ENCODE results near the gene SDCCAG8. TPM values are rescaled to one million over a fixed set of nuclear protein-coding genes. Genes with fewer than 3 reads are reported as not detected.
A peak's percentile ranks its signal among the peaks of the same experiment; 100 is the strongest.

SDCCAG8 gene
- total RNA-seq, 2 donors from 2014 or later: 18.4 to 18.8 TPM

DNA sequence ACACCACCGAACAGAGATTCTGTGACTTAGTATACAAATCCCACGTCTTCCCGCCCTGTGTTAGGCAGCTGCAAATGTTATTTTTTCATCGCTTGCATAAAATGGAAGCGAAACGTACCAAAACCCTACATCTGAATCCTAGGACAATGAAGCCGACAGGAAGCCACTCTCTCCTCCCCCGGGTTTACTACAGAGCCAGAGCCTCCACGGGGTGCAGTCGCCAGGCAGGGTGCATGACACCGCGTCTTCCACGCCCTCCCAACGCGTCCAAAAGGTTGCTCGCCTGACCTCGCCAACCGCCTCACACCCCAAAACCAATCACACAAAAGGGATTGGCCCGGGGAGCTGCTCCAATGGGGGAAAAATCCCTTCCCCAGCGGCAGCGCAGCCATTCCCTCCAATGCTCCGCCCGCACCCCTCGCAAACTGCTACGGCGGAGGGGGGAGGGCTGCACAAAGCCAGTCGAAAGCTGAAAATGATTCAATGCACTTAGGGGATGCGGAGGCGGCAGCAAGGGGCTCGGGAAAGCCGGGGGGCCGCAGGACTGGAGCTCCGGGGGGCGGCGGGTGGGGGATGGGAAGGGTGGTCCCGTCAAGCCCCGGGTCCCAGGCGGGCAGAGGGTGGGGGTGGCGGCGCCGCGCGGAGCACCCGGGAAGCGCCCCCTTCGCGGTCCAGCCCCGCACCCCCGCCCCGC lies 1.5 kb upstream of the SDCCAG8 start:
- no peaks in the 10 kb centered on the region for H3K36me3 ChIP-seq
- H3K27me3 ChIP-seq: no peaks in the 10 kb centered on the region
- peak overlapping the region; percentile 82 for H3K4me3 ChIP-seq
- no peaks in the 10 kb centered on the region for H3K9me3 ChIP-seq
- H3K9ac ChIP-seq (ENCODE audit: low read depth in 2 of 2, low read length in 2 of 2): peak overlapping the region; percentile 81 to 88
- peaks cover 6% of the 10 kb centered on the region for H3K4me1 ChIP-seq
- H3K27ac ChIP-seq: peak overlapping the region; percentile 95
- TF ChIP-seq, protein P1, sequence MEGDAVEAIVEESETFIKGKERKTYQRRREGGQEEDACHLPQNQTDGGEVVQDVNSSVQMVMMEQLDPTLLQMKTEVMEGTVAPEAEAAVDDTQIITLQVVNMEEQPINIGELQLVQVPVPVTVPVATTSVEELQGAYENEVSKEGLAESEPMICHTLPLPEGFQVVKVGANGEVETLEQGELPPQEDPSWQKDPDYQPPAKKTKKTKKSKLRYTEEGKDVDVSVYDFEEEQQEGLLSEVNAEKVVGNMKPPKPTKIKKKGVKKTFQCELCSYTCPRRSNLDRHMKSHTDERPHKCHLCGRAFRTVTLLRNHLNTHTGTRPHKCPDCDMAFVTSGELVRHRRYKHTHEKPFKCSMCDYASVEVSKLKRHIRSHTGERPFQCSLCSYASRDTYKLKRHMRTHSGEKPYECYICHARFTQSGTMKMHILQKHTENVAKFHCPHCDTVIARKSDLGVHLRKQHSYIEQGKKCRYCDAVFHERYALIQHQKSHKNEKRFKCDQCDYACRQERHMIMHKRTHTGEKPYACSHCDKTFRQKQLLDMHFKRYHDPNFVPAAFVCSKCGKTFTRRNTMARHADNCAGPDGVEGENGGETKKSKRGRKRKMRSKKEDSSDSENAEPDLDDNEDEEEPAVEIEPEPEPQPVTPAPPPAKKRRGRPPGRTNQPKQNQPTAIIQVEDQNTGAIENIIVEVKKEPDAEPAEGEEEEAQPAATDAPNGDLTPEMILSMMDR (IDR thresholded peaks at IDR 0.05): no peak
- intact Hi-C loops (cut with DNase I): no loop called here
- peak; percentile 69 for DNase-seq

DNA sequence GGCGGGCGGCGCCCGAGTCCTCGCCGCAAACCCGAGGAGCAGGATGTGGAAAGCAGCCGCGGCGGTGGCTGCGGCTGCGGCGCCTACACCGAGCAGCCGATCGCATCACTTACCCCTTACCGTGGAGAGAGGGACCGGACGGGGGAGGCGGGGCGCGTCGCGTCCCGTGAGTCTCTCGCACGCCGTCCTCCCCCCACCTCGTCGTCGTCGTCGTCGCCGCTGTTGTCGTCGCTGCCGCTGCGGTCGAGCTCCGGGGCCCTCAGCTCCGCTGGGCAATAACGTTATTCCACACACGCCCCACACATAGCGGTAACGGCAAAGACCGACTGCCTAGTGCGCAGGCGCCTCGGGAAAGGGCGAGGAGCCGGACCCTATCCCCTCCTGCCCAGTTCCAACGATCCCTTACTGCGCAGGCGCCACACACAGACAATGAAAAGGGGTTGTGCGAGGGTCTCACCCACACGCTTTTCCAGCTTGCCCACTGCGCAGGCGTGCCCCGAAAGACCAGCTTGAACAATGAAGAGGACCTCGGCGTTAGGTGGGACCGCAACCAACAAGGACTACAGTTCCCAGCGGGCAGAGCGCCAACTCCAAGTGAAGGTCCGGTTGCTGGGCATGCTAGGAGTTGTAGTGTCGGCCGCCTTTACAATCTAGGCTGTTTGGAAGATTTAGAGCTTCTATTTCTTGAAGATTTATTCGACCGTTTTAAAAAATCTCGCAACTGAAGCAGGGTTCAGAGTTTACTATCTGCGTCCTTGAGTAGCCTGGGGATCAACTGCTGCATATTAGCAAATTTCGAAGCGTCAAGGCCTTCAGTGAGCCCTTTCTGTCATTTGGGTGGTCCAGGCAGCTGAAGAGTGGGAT lies 682 bp upstream of the SDCCAG8 start, which contains the start of gene CEP170:
CEP170 (minus strand) TSS at position 355 of the 864 bp plus-strand sequence. CDS start 30,001 bp downstream, outside the sequence.
- no peaks in the 10 kb centered on the region for H3K36me3 ChIP-seq
- no peaks in the 10 kb centered on the region for H3K9me3 ChIP-seq
- H3K4me3 ChIP-seq: peak within 1 kb of the TSS; percentile 82
- DNase-seq: peak; percentile 90
- H3K27ac ChIP-seq: peak within 1 kb of the TSS; percentile 95
- H3K9ac ChIP-seq (ENCODE audit: low read depth in 2 of 2, low read length in 2 of 2): peak within 1 kb of the TSS; percentile 81 to 98
- H3K4me1 ChIP-seq: peaks cover 6% of the 10 kb centered on the region
- TF ChIP-seq, protein P1 (IDR thresholded peaks at IDR 0.05): no peak
- intact Hi-C loops (cut with DNase I): no loop called here
- no peaks in the 10 kb centered on the region for H3K27me3 ChIP-seq

DNA sequence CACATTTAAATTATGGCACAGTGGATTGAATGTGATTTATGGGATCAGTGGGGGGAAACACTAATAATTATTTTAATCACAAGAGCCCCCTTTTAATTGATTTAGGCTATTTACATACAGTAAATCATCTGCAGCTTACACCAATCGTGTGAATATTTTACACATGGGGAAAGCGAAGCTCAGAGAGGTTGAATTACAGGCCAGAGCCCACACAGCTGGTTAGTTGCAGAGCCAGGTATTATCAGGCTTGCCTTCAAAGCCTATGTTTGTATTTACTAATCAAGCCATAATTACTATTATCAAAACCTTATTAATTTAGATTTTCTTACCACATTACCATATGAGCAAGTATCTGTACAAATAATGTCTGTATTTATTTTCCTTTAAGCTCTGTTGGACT lies 749 bp downstream of the SDCCAG8 start:
- Histone ChIP-seq H3K27ac (peak overlapping the region; percentile 95), H3K9me3 (no peaks in the 10 kb centered on the region), H3K4me3 (peak overlapping the region; percentile 82), H3K36me3 (no peaks in the 10 kb centered on the region), H3K27me3 (no peaks in the 10 kb centered on the region), H3K9ac (ENCODE audit: low read depth in 2 of 2, low read length in 2 of 2) (peak overlapping the region in 1 of 2 donors; percentile 98), H3K4me1 (peaks cover 6% of the 10 kb centered on the region)
- intact Hi-C loops (cut with DNase I): no loop called here
- DNase-seq: no peak
- TF ChIP-seq, protein P1 (IDR thresholded peaks at IDR 0.05): no peak

DNA sequence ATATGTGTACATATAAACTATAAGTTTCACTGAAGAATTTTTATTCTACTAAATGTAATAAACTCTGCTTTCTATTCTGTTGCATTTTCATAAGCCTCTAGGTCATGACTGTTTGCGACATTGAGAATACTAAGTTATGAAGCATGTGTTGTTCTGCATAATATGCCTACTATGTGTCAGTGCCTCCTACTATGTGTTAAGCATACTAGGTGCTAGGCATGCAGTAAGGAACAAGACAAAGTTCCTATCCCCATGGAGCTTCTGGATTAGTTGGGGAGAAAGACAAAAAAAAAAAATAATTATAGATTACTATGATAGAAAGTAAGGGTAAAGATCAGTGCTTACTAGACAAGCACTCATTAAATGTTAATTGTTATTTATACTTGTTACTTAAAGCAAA lies 1.3 kb downstream of the SDCCAG8 start:
- intact Hi-C loops (cut with DNase I): no loop called here
- no peak overlapping the region for H3K27ac ChIP-seq
- H3K27me3 ChIP-seq: no peaks in the 10 kb centered on the region
- no peak overlapping the region for H3K4me3 ChIP-seq
- TF ChIP-seq, protein P1 (IDR thresholded peaks at IDR 0.05): no peak
- H3K4me1 ChIP-seq: peaks cover 6% of the 10 kb centered on the region
- DNase-seq: no peak
- H3K9me3 ChIP-seq: no peaks in the 10 kb centered on the region
- H3K9ac ChIP-seq (ENCODE audit: low read depth in 2 of 2, low read length in 2 of 2): no peak overlapping the region
- H3K36me3 ChIP-seq: no peaks in the 10 kb centered on the region

DNA sequence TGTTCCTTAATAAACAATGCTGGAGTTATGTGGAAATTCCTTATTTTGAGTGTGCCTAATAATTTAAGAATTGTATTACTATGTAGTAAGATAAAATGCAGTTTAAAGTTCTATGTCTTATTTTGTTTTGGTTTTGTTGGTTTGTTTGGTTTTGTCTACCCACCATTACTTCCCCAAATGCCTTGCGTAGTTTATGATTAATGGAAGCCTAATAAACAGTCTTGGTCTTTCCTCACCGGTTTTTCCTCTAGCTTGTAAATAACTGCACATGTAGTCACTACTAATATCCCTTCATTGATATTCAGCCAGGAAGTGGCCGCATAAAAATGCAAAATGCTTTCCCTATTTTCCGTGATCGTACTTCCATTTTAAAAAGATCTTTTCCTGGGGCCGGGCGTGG lies 2.9 kb downstream of the SDCCAG8 start:
- H3K9ac ChIP-seq (ENCODE audit: low read depth in 2 of 2, low read length in 2 of 2): no peak overlapping the region
- TF ChIP-seq, protein P1 (IDR thresholded peaks at IDR 0.05): no peak
- no peak overlapping the region for H3K27ac ChIP-seq
- no peak for DNase-seq
- no peaks in the 10 kb centered on the region for H3K36me3 ChIP-seq
- peaks cover 1% of the 10 kb centered on the region for H3K4me1 ChIP-seq
- no peaks in the 10 kb centered on the region for H3K9me3 ChIP-seq
- no peak overlapping the region for H3K4me3 ChIP-seq
- intact Hi-C loops (cut with DNase I): no loop called here
- no peaks in the 10 kb centered on the region for H3K27me3 ChIP-seq
